ENCODE measurements around the gene BHLHE23.

The BHLHE23 gene

GRCh38 chr20:63006540-63007359, at the start of gene BHLHE23:
TSS of gene BHLHE23 (minus strand) at chr20:63006964. CDS start at chr20:63006774, 190 bp downstream.
- no peak for DNase-seq

- no peak for DNase-seq
Observed at GRCh38 chr20:63055575-63056235, 48.9 kb upstream of the BHLHE23 start.

GRCh38 chr20:63054681-63055240, 48.0 kb upstream of the BHLHE23 start:
- DNase-seq: no peak

GRCh38 chr20:63054103-63054474, 47.3 kb upstream of the BHLHE23 start:
- DNase-seq: no peak

GRCh38 chr20:63053432-63054102, 46.8 kb upstream of the BHLHE23 start:
- DNase-seq: no peak

- DNase-seq: no peak
Observed at GRCh38 chr20:63052571-63053431, 46.0 kb upstream of the BHLHE23 start.

GRCh38 chr20:63051911-63052310, 45.1 kb upstream of the BHLHE23 start:
- DNase-seq: no peak

GRCh38 chr20:63051186-63051860, 44.6 kb upstream of the BHLHE23 start:
- no peak for DNase-seq

- no peak for DNase-seq
Observed at GRCh38 chr20:63050406-63050805, 43.6 kb upstream of the BHLHE23 start.

- no peak for DNase-seq
Observed at GRCh38 chr20:63049561-63050221, 42.9 kb upstream of the BHLHE23 start.

GRCh38 chr20:63049191-63049518, 42.4 kb upstream of the BHLHE23 start:
- DNase-seq: no peak

- no peak for DNase-seq
Observed at GRCh38 chr20:63048516-63049190, 41.9 kb upstream of the BHLHE23 start.

- no peak for DNase-seq
Observed at GRCh38 chr20:63047946-63048345, 41.2 kb upstream of the BHLHE23 start.

- DNase-seq: no peak
Observed at GRCh38 chr20:63047267-63047666, 40.5 kb upstream of the BHLHE23 start.

- DNase-seq: no peak
Observed at GRCh38 chr20:63046841-63047240, 40.1 kb upstream of the BHLHE23 start.

GRCh38 chr20:63045991-63046390, 39.2 kb upstream of the BHLHE23 start:
- DNase-seq: no peak

- DNase-seq: no peak
Observed at GRCh38 chr20:63045401-63045800, 38.6 kb upstream of the BHLHE23 start.

GRCh38 chr20:63044605-63045004, 37.8 kb upstream of the BHLHE23 start:
- DNase-seq: no peak

GRCh38 chr20:63044204-63044600, 37.4 kb upstream of the BHLHE23 start:
- no peak for DNase-seq

- no peak for DNase-seq
Observed at GRCh38 chr20:63043348-63044203, 36.8 kb upstream of the BHLHE23 start.
